ENCODE data around the gene ABCD2. TPM values are rescaled to one million over a fixed set of nuclear protein-coding genes. Genes with fewer than 3 reads are reported as not detected.
"Not testable (repeated sequence)": the region's sequence is repeated elsewhere in the genome, so short reads cannot be mapped to it uniquely, and the experiment has no call there.

The ABCD2 gene
- total RNA-seq, 2 donors from 2014 or later = 0.52 to 1.8 TPM

GRCh38 chr12:39572551-39572950, 47.1 kb downstream of the ABCD2 start:
- DNase-seq (ENCODE audit: low spot score) = no peak
- intact Hi-C loops (cut with DNase I) = no loop called here

GRCh38 chr12:39571351-39571750, 48.3 kb downstream of the ABCD2 start:
- DNase-seq (ENCODE audit: low spot score) = no peak
- intact Hi-C loops (cut with DNase I) = no loop called here

DNA sequence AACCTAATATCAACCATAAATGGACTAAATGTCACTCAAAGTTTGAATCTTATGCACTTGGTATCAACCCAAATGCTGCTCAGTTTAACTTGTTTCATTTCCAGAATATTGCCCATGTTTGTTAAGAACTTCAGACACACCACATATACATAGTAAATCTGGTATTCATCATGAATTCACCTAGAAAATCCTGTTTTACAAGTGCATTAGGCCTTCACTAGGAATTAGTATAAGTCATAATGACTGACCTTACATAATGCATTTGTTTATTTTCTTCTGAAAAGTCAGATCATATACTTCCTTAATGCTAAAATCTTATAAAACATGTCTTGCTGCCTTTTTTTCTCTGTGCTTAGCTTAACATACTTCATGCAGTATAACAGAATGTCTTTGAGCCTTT, 66.1 kb downstream of the ABCD2 start:
- no peak for DNase-seq (ENCODE audit: low spot score)
- intact Hi-C loops (cut with DNase I) = no loop called here

- intact Hi-C loops (cut with DNase I); DNase-seq (ENCODE audit: low spot score): not testable (repeated sequence)
These were observed 75.4 kb downstream of the ABCD2 start for GRCh38 chr12:39544211-39544610.

DNA sequence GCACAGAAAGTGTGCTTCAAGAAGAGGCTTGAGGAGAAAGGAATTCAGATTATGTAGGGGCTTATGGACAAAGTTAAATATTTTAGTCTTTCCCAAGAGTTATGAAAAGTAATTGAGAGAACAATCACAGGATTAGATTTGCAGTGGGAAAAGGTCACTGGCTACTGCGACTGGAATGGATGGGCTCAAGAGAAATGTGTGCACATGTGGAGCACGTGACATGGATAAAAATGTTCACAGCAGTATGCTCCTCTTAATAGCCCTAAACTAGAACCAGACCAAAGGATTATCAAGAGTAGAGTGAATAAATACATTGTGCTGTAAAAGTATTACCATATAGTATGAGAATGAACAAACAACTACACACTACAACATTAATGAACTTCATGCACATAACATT, 78.1 kb downstream of the ABCD2 start:
- intact Hi-C loops (cut with DNase I) = no loop called here
- DNase-seq (ENCODE audit: low spot score) = no peak

- intact Hi-C loops (cut with DNase I) = no loop called here
- no peak for DNase-seq (ENCODE audit: low spot score)
These were observed 80.9 kb downstream of the ABCD2 start for GRCh38 chr12:39538679-39539104.

GRCh38 chr12:39533951-39534350, 85.7 kb downstream of the ABCD2 start:
- no peak for DNase-seq (ENCODE audit: low spot score)
- intact Hi-C loops (cut with DNase I) = no loop called here

- DNase-seq (ENCODE audit: low spot score) = no peak
- intact Hi-C loops (cut with DNase I) = no loop called here
These were observed 87.2 kb downstream of the ABCD2 start for GRCh38 chr12:39532448-39532847.

- intact Hi-C loops (cut with DNase I) = no loop called here
- no peak for DNase-seq (ENCODE audit: low spot score)
These were observed 92.6 kb downstream of the ABCD2 start for GRCh38 chr12:39526974-39527373.

DNA sequence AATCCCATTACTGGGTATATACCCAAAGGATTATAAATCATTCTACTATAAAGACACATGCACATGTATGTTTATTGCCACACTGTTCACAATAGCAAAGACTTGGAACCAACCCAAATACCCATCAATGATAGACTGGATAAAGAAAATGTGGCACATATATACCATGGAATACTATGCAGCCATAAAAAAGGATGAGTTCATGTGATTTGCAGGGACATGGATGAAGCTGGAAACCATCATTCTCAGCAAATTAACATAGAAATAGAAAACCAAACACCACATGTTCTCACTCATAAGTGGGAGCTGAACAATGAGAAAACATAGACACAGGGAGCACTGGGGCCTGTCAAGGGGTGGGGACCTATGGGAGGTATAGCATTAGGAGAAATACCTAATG, 97.4 kb downstream of the ABCD2 start:
- intact Hi-C loops (cut with DNase I); DNase-seq (ENCODE audit: low spot score): not testable (repeated sequence)

- DNase-seq (ENCODE audit: low spot score) = no peak
- intact Hi-C loops (cut with DNase I) = no loop called here
These were observed 109.6 kb downstream of the ABCD2 start for GRCh38 chr12:39510001-39510400.

GRCh38 chr12:39505554-39505953, 114.0 kb downstream of the ABCD2 start:
- no peak for DNase-seq (ENCODE audit: low spot score)
- intact Hi-C loops (cut with DNase I) = no loop called here

DNA sequence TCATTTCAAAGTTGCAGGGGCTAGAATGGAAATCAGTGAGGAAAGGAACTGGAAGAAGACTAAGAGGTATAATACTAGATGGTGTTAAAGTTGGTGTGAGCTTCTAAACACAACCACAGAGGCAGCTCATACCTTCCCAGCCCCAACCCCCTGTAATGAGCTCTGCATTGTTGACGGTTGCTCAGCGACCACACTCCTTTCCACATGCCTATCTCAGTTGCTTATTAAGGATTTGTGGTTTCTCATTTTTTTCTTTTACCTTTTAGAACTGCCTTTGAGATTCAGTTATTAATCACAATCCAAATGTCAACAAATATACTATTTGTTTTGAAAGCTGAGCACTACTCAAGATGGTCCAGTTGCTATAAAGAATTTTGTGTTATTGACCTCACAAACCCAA, 114.6 kb downstream of the ABCD2 start:
- DNase-seq (ENCODE audit: low spot score) = no peak
- intact Hi-C loops (cut with DNase I) = no loop called here

DNA sequence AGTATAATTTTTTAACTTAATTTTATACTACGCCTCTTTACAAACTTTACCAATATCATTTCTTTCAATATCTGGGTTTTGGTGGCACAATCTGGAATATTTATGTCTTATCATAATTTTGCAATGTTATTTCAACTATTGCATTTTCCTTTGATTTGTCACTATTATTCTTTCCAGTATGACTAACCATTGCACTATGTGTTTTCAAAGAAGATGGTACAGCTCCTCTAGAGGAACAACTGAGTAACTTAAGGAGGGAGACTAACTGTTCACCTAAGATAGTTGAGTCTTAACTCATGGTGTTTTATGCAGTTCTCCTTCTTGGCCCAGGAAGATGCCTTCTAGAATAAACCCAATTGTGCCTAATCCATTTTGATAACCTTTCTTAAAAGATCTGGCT, 116.2 kb downstream of the ABCD2 start:
- intact Hi-C loops (cut with DNase I) = no loop called here
- DNase-seq (ENCODE audit: low spot score) = no peak

- intact Hi-C loops (cut with DNase I) = no loop called here
- no peak for DNase-seq (ENCODE audit: low spot score)
These were observed 116.9 kb downstream of the ABCD2 start for GRCh38 chr12:39502726-39503125.

Other genes starting within 250 kb of the ABCD2 start
- 10 to 100 TPM; 11.2 to 11.7 TPM for gene KIF21A, start 176.7 kb downstream of the ABCD2 start, total RNA-seq